Activated naive CD4-positive, alpha-beta T cell treated with anti-CD3 and anti-CD28 coated beads, Interleukin-2, amount 50 U/mL, for 16 hours (primary cell): Measurements from ENCODE around the gene TRMT112.

Source experiments
- DNase-seq: peaks from one replicate; pipeline ENCODE4 v3.0.0-alpha.2; 2020

Gene TRMT112

DNA sequence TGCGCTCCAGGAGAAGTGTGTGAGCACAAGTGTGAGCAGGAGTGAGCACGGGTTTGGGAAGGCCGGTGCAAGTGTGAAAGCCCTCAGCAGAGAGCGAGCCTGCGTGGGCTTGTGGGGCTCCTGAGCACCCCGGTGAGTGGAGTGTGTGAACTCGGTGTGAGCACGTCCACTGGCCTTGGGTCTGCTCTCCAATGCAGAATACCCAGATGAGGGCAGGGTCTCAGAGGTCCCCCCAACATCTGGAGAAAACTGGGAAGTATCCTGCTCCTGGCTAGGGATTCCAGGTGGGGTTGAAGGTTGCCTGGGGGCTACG lies 10.8 kb downstream of the TRMT112 start:
- DNase-seq: no peak

DNA sequence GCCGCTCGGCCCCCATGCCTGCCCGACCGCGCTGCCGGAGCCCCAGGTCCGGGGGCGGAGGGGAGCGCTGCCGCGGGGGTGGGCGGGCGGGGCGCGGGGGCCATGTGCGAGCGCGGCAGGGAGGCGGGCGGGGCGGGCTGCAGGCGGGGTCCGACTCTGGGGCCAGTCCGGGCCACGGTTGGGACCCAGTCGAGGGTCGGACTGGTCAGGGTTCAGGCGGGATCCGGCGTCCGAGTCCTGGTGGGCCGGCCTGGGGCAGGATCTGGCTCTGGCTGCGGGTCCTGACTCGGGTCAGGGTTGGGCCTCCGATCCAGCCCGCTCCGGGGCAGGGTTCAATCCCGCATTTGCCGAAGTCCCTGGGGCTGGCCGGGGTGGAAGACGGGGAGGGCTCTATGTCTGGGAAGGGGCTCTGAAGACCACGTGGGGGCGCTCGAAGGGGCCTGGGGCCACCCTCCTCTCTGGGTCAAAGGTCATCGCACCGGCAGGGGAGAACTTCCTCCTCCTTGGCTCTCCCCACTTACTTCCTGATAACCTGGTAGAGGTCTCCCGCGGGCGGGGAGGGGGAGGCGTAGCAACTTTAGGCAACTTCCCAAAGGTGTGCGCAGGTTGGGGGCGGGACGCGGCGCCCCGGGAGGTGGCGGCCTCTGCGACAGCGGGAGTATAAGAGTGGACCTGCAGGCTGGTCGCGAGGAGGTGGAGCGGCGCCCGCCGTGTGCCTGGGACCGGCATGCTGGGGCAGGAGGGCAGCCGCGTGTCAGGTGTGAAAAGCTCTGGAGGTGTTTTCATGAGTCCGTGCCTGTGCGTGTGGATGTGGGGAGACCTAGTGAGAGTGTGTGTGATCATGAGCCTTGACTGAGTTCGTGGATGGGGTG lies 11.4 kb downstream of the TRMT112 start:
- peak; percentile 73 for DNase-seq

DNA sequence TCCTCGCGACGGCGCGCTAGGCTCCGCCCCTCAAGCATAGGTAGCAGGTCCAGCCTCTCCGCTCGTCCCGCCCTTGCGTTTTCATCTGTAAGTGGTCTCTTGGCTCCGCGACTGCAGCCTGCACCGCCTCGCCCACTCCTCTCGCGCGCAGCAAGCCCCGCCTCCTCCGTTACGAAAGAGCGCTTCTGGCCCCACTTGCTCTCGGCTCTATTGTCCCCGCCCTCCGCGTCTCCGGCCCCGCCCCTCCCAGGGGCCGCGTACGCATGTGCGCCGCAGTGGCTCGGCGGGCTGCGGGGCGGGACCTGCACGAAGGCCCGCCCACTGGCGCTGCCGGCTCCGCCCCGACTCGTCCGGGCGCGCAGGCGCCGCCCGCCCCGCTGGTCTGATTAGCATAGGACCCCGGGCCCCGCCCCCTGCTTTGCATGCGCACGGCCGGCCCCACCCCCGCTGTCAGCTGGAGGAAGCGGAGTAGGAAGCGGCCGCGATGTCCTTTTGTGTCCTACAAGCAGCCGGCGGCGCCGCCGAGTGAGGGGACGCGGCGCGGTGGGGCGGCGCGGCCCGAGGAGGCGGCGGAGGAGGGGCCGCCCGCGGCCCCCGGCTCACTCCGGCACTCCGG lies 12.2 kb downstream of the TRMT112 start, which contains the start of gene ESRRA:
Gene ESRRA (plus strand): TSS at position 450 of the 616 bp plus-strand sequence. CDS start 1,656 bp downstream, outside the sequence.
- DNase-seq: peak; percentile 100

DNA sequence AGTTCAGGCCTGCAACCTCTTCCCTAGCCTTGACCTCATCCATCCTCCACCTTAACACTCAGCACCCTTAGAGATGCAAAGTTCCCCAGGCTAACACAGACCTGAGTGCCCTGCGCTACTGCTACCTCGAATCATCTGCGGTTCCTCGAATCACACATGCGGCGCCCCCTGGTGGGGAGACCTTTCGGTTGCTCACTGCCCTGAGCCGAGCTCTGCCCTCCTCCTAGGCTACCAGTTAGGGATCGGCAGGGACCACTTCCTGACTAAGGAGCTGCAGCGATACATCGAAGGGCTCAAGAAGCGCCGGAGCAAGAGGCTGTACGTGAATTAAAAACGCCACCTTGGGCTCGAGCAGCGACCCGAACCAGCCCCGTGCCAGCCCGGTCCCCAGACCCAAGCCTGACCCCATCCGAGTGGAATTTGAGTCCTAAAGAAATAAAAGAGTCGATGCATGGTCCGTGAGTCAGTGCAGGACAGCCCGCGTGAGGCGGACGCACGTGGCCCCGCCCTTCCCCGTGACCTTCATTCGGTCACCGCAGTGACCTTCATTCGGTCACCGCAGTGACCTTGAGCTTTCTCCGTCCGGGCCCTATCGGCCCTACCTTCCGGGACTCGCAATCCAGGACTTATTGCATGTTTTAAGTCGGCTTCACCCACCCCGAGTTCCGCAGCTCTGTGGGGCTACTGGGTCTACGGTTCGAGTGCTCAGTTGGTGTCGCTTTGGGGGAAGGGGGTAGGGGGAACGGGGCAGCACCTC lies 12.9 kb downstream of the TRMT112 start:
- DNase-seq: peak; percentile 94

DNA sequence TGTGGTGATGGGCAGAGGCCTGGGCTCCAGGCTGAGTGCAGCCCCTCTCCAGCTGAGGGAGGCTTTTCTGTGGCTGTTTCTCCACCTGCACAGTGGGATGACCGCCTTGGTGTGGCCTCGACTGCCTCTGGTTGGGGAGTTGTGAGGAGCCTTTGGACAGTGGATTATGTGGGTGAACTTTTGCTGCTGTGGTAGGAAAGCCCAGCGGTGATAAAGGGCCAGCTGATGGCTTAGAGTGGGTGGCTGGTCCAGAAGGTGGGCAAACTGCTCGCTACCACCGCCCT lies 13.4 kb downstream of the TRMT112 start:
- no peak for DNase-seq

DNA sequence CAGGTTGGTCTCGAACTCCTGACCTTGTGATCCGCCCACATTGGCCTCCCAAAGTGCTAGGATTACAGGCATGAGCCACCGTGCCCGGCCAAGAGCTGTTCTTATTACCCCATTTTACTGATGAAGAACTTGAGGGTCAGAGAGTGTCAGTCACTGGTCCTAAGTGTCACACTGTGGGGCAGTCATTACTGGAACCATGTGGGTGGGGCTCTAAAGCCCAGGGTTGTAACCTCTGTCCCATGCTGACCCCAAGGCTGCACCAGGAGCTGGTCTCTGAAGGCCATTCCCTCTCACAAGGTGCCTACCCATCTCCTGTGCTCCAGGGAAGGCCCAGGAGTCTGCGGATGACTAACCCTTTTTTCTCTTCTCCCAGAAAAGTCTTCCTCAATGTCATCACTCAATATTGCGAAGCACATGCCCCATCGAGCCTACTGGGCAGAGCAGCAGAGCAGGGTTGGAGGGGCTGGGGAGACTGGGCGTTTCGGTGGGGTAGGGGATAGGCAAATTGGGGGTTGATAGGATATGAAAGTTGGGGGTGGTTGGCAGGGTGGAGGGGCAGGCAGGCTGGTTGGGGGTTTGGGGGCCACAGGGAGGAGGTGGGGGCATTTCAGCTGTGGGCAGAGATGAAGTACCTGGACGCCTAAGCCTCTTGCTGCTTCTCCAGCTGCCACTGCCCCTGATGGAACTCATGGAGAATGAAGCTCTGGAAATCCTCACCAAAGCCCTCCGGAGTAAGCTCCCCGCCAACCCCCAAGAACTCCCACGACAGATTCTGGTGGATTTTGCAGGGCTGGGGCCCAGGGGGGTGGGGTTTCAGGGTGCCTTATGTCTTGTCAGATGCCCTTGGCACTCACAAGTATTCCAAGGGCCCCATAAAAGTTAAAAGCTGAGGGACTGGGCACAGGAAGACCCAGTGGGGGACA lies 14.0 kb downstream of the TRMT112 start:
- DNase-seq: no peak

DNA sequence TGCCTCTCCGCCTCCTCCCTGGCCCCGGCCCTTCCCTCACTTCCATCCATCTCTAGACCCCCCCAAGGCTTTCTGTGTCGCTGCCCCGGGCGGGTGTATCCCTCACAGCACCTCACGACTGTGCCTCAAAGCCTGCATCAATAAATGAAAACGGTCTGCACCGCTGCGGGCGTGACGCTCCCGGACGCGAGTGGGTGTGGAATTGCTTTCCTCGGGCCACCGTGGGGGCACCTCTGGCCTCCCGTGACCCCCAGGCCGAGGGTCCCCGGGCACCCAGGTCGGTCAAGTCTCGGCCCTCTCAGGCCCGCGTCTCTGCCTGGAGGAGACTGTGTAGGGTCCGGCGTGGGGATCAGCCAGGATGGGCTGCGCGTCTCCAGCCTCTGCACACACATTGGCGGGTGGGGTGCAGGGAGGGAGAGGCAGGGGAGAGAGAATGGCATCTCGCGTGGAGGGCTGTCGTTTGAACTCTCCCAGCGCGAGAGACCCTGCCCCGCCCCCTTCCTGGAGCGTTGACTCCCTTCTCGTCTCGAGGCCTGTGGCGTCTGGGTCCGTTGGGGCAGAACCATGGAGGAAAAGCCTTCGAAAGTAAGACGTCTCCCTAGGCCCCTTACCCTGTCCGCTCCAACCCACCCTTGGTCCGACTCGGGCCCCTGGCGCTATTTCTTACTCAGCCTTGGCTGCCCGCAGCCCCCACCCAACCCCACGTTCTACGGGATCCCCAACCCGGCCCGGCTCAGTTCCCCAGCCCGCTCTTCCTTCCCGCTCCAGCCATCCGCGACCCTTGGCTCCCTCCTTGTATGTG lies 17.3 kb downstream of the TRMT112 start, which contains the start of gene CATSPERZ:
Gene CATSPERZ (plus strand): TSS at position 512 of the 802 bp plus-strand sequence. CDS start 53 bp downstream, at position 565.
- no peak for DNase-seq

DNA sequence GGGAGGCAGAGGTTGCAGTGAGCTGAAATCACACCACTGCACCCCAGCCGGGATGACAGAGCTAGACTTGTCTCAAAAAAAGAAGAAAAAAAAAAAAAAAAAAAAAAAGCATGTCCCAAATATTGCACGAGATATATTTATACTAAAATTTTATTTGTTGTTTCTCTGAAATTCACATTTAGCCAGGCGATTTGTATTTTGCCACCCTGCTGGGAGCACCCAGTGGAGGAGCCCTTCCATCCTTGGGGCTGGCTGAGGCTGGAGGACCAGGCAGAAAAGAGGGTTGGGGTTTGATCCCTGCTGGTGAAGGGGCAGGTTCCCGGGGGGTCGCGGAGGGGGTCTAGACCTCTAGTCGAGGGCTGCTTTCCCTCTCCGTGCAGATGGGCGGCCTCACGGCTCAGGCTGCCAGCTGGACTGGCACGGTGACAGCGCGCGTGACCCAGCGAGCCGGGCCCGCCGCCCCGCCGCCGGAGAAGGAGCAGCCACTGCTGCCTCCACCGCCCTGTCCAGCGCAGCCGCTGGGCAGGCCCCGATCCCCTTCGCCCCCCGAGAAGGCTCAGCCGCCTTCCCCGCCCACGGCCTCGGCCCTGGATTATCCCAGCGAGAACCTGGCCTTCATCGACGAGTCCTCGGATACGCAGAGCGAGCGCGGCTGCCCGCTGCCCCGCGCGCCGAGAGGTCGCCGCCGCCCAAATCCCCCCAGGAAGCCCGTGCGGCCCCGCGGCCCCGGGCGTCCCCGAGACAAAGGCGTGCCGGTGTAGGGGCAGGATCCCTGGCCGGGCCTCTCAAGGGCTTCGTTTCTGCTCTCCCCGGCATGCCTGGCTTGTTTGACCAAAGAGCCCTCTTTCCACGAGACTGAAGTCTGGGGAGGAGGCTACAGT lies 18.2 kb downstream of the TRMT112 start:
- no peak for DNase-seq

DNA sequence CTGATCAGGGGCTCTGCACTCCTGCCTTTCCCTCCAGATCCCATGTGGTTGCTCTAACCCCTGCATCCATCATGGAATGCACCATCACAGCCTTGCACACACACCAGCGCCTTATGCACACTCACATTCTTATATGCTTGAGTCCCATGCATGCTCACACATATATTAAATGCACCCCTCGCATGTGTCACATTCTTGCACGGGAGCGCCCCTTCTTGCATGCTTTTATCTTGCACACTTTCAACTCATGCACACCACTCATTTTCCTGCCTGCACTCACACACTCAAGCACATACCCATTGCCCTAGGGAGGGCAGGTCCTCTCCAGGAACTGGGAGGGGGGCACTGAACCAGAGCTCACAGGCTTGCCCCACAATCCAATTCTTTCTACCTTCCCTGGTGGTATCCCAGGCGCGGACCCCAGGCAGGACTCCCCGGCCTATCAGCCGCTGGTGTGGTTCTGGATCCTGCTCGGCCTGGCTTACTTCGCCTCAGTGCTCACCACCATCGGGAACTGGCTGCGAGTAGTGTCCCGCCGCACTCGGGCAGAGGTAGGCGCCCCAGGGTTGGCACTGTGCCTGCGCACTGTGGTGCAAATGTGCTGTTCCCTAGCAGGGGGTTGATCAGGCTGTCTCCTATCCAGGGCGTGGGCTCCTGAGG lies 19.5 kb downstream of the TRMT112 start:
- no peak for DNase-seq

DNA sequence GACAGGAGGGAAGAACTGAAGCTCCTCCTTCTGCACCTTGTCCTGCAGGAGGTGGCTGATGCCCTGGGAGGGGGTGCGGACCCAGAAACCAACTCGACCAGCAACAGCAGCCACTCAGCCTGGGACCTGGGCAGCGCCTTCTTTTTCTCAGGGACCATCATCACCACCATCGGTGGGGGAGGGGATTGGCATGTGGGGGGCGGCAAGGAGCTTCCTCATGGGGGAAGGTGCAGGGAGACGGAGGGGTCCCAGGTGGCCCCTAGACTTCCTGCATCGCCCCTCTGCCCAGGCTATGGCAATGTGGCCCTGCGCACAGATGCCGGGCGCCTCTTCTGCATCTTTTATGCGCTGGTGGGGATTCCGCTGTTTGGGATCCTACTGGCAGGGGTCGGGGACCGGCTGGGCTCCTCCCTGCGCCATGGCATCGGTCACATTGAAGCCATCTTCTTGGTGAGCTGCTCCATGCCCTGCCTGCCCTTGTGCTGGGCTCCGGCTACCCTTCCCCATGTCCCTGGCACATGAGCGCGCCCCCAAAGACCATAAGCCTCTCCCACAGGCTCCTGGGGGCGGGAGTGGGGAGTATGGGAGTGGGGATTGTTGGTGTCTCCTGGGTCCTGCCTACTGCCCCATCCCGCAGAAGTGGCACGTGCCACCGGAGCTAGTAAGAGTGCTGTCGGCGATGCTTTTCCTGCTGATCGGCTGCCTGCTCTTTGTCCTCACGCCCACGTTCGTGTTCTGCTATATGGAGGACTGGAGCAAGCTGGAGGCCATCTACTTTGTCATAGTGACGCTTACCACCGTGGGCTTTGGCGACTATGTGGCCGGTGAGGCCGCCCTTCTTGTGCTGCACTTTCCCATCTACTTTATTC lies 20.3 kb downstream of the TRMT112 start:
- DNase-seq: no peak

DNA sequence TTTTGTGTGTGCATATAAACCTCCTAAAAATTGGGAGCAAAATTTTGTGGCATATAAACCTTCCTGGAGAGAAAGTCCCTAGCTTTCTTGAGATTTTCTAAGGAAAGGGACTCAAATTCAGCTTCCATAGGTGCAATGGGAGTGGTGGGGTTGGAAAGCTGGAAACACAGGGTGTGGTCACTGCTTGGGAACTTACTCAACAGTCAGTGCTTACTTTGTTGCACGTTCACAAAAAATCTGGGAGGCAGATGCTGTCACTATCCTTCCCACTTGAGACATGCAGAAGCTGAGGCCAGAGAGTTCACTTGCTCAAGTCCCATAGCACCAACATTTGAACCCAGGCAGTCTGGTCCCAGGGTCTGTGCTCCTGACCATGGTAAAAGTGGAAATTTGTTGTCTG lies 21.1 kb downstream of the TRMT112 start:
- no peak for DNase-seq

DNA sequence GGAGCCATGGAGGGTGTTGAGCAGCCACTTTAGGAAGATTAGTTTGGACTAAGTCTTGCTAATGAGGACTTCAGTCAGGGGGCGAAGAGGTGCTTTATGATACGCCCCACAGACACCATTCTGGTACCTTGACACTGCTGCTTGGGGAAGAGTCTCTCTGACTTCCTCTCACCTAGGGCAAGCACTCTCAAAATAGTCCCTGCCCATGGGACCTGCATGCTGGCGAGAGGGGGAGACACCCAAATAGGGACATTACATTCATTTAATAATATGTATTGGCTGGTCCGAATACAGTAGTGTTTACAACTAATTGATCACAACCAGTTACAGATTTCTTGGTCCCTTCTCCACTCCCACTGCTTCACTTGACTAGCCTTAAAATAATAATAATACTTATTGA lies 21.6 kb downstream of the TRMT112 start:
- DNase-seq: no peak

DNA sequence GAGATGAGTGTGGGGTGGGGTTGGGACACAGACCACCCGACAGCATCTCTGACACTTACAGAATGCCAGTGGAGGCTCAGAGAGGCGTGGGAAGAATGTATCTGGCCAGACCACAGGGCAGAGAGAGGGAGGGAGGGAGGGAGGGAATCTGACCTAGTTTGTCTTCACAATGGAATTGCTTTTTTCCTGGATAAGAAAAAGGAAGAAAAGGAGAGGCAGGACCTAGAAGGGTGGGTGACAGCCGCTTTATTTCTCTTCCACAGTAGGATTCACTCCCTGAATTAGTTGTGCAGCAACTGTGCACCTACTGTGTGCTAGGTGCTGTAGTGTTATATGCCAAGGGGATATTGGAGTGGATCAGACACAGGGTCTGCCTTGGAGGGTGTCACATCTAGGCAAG lies 22.6 kb downstream of the TRMT112 start:
- DNase-seq: no peak

DNA sequence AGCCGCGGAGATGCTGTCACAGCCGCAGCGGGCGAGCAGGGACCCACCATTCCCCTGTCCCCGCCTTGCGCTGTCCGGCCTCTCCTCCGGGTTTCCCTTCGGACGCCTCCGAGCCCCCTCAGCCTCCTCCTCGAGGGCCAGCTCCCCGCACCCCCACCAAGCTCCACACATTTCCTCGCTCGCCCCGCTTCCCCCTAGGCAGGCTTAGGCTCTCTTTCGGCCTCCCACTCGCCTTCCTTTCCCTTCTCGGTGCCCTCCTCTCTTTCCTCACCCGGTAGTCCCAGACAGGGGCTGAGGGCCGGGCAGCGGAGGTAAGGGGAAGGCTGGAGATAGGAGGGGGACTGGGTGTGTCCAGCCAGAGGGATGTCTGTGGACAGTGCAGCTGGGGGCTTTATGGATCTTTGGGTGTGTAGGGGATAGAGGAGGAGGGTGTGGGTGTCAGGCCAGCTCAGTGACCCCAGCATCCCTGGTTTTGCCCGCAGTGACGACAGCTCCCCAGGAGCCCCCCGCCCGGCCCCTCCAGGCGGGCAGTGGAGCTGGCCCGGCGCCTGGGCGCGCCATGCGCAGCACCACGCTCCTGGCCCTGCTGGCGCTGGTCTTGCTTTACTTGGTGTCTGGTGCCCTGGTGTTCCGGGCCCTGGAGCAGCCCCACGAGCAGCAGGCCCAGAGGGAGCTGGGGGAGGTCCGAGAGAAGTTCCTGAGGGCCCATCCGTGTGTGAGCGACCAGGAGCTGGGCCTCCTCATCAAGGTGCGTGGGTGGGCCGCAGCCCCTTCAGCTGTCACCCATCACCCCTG lies 24.7 kb downstream of the TRMT112 start:
- no peak for DNase-seq

DNA sequence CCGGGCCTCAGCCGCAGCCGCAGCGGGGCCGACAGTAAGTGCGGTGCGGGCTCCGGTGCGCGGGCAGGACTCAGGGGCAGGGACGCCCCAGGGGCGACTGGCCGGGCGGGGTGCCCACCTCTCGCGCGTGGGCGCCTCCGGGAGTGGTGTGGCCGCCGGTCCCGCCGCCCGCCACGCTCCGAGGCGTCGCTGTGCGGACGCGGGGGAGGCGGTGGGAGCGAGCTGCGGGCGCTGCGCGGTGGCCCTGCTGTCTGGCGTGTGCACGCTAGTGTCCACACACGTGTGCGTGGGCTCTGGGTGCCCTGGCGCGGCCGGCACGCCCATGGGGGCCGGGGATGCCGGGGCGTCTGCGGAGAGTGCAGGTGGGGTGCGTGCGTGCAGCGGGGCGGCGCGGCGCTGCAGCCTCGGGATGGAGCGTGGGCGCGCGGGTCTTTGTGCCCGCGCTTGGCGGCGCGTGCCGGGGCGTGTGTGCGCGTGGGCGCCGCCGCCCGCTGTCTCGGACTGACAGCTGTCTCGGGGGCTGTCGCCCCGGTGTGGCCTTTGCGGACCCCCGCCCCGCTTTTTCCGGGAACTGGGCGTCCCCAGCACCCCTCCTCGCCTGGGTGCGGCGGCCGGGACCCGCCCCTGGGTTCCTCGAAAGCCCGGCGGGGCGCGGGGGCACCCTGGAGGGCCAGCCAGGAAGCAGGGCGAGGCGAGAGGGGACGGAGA lies 25.5 kb downstream of the TRMT112 start:
- DNase-seq: peak; percentile 39

DNA sequence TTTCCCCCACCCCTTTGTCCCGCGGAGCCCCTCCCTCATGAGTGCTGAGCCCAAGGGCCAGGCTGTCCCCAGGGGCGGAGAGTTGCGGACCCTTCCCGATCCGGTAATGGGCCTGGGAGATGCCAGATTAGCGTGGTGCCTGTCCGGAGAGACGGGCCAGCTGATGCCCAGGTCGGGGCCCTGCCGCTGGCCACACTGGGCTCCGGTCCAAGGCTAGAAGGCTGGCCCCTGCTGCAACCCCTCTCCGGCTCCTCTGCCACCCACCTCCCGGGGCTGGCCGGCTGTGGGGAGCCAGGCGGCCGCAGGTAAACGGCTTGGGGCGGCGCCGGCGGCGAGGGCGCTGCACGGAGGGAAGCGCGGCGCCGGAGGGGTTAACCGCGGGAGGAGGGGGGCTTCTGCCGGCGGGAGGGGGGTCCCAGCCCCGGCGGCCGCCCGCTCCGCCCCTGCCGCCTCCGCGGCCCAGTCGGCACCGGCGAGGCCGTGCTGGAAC lies 26.1 kb downstream of the TRMT112 start, which contains the start of gene KCNK4:
Gene KCNK4 (plus strand): TSS at position 41 of the 490 bp plus-strand sequence. CDS start 1,717 bp downstream, outside the sequence.
- DNase-seq: no peak
